HG02938 (cell line): ENCODE data around the gene GLDN.

Experiments used
- ATAC-seq: cut with Tn5 transposase; IDR thresholded peaks from one replicate; pipeline ENCODE4 v1.9.1; 2021; ENCODE audit warnings: mild to moderate bottlenecking, moderate library complexity; ENCODE audit not compliant: unreplicated experiment

GLDN gene

GRCh38 chr15:51356147-51356546 lies 14.7 kb downstream of the GLDN start:
- ATAC-seq, result no peak

- ATAC-seq, result no peak
These were observed 15.5 kb downstream of the GLDN start for GRCh38 chr15:51356983-51357382.

GRCh38 chr15:51359981-51360380 lies 18.5 kb downstream of the GLDN start:
- ATAC-seq, result no peak

- no peak for ATAC-seq
These were observed 21.9 kb downstream of the GLDN start for GRCh38 chr15:51363383-51363782.

- no peak for ATAC-seq
These were observed 24.0 kb downstream of the GLDN start for GRCh38 chr15:51365417-51365816.

- no peak for ATAC-seq
These were observed 24.6 kb downstream of the GLDN start for GRCh38 chr15:51366071-51366470.

- ATAC-seq, result no peak
These were observed 25.5 kb downstream of the GLDN start for GRCh38 chr15:51366920-51367319.

GRCh38 chr15:51367322-51367976 lies 26.0 kb downstream of the GLDN start:
- ATAC-seq, result no peak

GRCh38 chr15:51368307-51368706 lies 26.9 kb downstream of the GLDN start:
- no peak for ATAC-seq

- no peak for ATAC-seq
These were observed 27.4 kb downstream of the GLDN start for GRCh38 chr15:51368751-51369450.

- no peak for ATAC-seq
These were observed 28.0 kb downstream of the GLDN start for GRCh38 chr15:51369451-51369761.

- no peak for ATAC-seq
These were observed 29.8 kb downstream of the GLDN start for GRCh38 chr15:51371266-51371665.

- no peak for ATAC-seq
These were observed 32.7 kb downstream of the GLDN start for GRCh38 chr15:51374131-51374530.

- no peak for ATAC-seq
These were observed 34.6 kb downstream of the GLDN start for GRCh38 chr15:51375966-51376640.

GRCh38 chr15:51377038-51377786 lies 35.8 kb downstream of the GLDN start:
- ATAC-seq, result no peak

- ATAC-seq, result no peak
These were observed 37.0 kb downstream of the GLDN start for GRCh38 chr15:51378406-51378805.

GRCh38 chr15:51379390-51379789 lies 37.9 kb downstream of the GLDN start:
- ATAC-seq, result no peak

GRCh38 chr15:51380999-51381806 lies 39.7 kb downstream of the GLDN start:
- peak; percentile 86 for ATAC-seq

- no peak for ATAC-seq
These were observed 41.3 kb downstream of the GLDN start for GRCh38 chr15:51382787-51383186.

GRCh38 chr15:51386029-51386428 lies 44.6 kb downstream of the GLDN start:
- ATAC-seq, result no peak

GRCh38 chr15:51386486-51386885 lies 45.0 kb downstream of the GLDN start:
- ATAC-seq, result no peak
